NCI-H345 treated with DMSO at 0.1 percent for 48 hours (cell line): Measurements from ENCODE around the gene F5.

Experiments
- DNase-seq: peaks from one replicate; lab custom pipeline; 2025; ENCODE audit not compliant: unreplicated experiment; lab: John Stamatoyannopoulos, UW

Gene F5

DNA sequence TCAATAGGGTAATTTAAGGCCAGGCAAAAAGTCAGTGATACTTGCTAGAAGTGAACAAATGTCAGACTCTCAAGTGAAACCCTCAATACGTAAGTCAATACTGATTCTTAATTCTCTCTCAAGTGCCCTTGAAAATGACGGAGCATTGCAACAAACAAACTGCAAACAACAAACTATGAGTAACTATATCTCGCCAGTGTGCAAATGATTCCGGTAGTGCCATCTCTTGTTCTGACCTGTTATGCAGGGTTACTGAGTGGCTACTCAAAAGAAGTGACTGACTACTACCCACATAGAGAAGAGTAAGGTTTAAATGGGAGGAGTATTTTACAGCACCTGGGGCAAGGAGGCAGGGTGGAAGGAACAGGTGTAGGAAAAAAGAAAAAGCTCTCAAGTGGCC, 102.2 kb downstream of the F5 start:
- peak; percentile 31 for DNase-seq

DNA sequence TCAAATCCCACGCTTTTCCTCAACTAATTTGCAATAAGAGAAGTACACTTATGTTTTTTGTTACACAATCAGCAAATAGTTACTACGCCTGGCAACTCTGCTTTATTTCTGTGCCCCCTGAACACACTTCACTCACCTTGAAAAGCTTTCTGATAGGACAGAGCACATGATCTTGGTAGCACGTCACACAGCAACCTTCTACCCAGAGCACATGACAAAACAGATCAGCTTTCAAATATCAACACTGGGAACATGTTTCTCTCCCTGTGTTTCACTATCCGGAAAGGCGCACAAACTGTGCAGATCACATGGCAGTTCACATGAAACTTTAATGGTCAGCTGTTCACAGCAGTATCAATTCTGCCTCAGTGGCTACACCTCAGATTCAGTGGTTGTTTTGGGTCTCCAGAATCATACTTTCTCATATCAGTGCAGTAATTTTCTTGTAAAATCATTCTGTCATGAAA, 102.7 kb downstream of the F5 start:
- no peak for DNase-seq

DNA sequence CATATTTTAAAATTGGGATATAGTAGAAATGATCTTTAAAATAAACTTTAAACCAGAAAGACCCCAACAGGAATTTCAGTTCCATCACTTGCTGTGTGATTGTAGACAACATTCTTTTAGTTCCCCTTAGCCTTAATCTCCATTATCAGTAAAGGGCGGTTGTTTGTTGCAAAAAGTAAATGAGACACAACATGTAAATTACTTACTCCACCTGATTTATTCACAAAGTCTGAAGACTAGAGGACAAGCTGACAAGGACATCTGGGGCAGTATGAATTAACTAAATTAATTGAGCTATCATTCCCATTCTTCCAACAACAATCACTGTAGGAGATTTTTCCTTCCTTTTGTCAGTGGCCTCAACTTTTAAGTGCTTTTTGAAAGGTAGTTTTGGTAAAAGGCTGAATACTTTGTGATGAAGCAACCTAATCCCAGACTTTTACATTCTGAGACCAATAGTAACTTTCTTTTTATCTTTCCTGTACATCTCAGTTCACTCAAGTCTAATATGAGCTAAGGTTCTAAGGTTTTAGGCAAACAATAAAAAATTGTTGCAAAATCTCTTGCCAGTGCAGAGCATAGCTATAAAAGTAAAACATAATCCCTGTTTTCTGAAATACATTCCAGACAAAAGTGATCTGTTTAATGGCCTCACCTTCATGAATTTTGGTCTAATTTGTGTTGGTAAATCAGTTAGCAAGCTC, 106.8 kb downstream of the F5 start:
- DNase-seq: no peak

DNA sequence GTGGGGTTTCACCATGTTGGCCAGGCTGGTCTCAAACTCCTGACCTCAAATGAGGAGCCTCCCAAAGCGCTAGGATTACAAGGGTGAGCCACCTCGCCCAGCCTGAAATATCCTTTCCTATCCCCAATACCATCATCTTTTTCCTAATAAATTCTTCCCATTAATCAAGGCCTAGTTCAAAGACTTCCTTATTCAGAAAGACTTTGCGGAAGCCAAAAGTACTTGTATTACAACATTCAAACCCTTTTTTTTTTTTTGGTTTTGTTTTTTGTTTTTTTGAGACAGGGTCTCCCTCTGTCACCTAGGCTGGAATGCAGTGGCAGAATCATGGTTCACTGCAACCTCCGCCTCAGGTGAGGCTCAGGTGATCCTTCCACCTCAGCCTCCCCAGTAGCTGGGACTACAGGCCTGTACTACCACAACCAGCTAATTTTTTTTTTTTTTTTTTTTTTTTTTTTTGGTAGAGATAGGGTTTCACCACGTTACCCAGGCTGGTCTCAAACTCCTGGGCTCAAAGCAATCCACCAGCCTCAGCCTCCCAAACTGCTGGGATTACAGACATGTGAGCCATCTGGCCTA, 108.1 kb downstream of the F5 start:
- no peak for DNase-seq

DNA sequence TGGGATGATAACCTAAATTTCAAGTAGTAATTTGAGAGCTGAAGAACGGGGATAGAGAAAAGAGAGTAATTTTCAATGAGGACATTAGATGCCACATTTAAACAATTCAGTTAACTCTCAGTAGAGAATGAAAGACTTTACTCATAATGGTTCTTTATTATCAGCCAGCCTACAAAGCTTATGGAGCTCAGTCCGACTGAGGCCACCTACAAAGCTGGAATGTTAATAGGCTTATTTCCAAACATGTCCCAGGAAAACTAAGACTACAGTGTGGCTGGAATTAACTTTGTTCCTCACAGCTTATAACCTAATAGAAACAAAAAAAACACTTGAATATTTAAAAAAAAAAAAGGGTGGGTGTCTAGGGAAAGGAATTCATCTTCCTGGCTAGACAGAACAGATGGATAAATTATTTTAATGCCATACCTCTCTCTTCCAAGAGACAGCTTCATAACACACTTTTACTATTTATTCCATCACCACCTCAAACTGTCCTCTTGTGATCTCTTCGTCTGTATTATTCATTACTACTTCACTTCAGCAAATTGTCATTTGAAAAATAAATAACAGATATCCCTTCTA, 110.4 kb downstream of the F5 start:
- DNase-seq: no peak

DNA sequence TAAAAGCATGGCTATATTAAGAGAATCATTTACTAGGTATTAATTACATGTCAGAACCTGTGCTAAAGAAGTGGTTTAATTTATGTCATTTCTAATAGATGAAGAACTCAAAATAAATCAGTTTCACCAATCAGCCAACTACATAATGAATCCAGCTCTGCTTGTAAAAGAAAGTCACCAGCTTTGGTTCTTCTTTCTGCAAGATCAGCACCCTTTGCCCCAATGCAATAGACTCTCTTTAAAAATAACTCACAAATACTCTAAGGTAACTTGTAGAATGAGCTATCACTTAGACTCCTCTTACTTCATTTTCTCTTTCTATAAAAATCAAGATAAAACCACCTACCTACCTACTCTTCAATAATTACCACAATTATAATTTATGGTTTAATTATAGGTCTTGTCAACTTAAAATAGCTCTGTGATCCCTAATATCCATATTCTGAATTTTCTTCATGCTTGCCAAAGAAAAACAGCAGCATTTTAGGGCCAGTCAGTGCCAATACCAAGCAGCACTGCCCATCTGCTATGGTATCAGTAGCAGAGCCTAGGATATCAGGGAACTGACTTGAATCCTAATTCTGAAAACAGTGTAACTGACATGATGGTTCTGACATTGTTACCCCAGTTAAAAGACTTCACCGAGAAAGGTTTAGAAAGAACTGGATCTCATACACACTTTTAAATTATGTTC, 111.8 kb downstream of the F5 start:
- DNase-seq: no peak

DNA sequence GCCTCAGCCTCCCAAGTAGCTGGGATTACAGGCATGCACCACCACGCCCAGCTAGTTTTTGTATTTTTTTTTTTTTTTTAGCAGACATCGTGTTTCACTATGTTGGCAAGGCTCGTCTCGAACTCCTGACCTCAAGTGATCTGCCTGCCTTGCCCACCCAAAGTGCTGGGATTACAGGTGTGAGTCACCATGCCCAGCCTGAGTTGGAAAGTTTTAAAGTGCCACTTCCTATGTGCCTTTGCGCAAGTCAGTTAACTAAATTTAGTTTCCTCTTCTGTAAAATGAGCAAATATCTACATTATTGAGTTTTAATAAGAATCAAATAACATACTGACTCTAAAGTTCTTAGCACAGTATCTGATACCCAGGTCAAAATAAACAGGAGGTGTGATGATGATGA, 112.9 kb downstream of the F5 start:
- no peak for DNase-seq

DNA sequence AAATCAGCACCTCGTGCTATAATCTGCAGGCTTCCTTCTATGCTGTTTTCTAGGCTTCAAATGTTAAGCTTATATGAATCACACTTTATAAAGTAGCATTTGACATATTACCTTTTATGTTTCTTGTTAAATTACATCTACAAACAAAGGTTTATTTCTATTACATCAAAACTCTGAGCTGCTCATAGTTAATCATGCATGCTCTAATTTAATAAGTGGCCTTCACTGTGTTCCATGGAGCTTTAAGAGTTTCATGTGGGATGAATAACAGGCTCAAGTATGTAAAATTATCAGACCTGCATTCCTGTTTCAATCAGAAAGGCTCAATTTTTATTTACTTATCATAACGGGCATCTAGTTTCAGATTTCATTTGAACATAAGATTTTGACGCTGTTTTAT, 113.5 kb downstream of the F5 start:
- no peak for DNase-seq

DNA sequence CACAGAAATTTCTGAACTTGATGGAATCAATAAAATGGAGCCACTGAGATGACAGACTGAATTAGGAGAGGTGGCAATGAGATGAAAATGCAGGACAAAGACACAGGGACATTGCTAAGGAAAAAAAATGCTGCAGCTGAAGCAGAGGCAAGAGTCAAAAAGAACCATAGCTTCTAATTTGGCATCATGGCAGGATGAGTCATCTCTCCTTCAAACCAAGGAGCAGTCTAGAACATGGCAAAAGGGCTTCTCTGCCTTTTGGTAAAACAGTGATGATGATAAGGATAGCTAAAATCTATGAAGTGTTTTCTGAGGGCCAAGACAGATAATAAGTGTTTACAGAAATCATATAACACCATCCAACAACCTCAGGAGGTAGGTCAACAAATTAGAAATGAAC, 117.3 kb downstream of the F5 start:
- no peak for DNase-seq

DNA sequence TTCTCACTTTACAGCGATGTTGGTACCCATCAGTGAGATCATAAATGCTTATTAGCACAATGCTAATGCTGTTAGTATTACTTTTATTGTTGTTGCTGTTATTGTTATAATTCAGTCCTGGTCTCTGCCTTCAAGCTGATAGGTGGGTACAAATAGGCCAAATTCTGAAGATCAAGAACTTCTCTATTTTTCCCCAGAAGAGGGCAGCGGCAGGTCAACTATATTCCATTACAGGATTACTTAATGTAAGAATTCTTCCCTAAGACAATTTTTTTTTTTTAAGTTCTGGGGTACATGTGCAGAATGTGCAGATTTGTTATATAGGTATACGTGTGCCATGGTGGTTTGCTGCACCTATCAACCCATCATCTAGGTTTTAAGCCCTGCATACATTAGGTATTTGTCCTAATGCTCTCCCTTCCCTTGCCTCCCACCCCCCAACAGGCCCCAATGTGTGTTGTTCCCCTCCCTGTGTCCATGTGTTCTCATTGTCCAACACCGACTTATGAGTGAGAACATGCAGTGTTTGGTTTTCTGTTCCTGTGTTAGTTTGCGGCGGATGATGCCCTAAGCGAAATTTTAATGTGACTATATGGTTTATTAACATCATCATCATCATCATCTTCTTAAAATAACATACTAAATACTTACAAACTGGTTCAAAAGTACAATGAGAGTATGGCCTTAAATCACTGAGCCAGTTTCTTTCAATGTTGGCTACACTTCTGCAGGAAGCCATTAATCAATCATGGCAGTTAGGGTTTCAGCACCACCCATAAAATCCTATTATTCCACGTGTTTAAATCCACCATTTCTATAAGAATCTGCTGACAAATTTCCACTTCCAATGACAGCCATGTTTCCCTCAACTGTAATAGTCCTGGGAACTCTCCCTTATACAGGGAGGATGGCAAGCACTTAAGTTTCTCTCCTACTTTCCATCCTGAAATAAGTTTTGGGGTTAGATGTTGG, 119.7 kb downstream of the F5 start:
- no peak for DNase-seq

DNA sequence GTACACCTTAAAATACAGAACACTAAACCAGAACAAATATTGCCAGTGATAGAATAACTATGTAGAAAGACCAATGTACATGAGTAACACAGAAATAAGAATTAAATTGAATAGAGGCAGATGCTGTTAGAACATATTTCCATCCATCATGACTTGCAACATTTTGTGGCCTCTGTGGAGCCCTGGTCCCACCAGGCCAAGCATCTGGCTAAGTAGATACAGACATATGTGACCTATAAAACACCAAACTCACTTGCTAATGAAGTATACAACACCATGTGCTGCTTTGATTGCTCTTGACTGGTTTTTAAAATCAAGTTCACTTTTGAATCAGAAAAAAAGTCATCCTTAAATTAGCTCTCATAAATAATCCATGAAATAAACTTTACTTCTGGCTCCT, 121.0 kb downstream of the F5 start:
- DNase-seq: no peak
